ENCODE data around the gene RPL7L1. TPM values are rescaled to one million over a fixed set of nuclear protein-coding genes. Genes with fewer than 3 reads are reported as not detected.
"Not testable (repeated sequence)": the region's sequence is repeated elsewhere in the genome, so short reads cannot be mapped to it uniquely, and the experiment has no call there.

The RPL7L1 gene
- 157 TPM for total RNA-seq

GRCh38 chr6:42879372-42880239, at the start of gene RPL7L1:
TSS of gene RPL7L1 (plus strand) at chr6:42879616. CDS start at chr6:42879911, 295 bp downstream.
- DNase-seq (ENCODE audit: low spot score in 2 of 2) (peak; percentile 49 to 59), FAIRE-seq (no peak)

DNA sequence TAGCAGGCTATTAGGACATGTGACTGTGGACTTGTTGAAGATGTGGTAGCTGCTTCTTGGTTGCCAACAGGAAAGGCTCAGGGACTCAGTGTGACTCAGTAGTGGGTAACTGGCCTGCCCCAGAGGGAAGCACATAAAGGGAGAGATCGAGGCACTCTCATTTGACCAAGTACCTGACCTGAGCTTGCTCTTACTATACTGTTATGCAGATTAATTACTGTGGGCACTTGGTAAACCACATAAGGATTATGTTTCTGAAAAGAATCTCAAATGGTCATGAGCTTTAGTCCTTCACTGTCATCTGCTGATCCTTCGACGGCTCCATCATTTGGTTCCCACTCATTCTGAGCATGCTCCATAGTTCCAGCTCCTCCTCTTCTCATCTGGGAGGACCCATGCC, 48.2 kb upstream of the RPL7L1 start:
- FAIRE-seq (no peak), DNase-seq (ENCODE audit: low spot score in 2 of 2) (no peak)

DNA sequence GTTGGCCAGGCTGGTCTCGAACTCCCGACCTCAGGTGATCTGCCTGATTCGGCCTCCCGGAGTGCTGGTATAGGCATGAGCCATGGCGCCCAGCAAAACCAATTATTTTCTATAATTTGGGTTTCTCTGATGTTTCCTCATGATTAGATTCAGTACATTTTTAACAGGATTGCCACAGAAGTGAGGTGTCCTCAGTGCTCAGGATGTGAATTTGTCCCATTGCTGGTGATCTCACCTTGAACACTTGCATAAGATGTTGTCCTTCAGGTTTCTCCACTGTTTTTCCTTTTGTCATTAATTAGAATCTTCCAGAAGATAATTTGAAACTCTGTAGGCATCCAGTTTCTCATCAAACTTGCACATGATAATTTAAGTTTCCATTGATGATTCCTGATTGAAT, 45.4 kb upstream of the RPL7L1 start:
- FAIRE-seq: no peak

GRCh38 chr6:42841844-42842584, 37.4 kb upstream of the RPL7L1 start:
- FAIRE-seq (no peak), DNase-seq (ENCODE audit: low spot score in 2 of 2) (no peak)

More for the DNA sequence above, 45.4 kb upstream of the RPL7L1 start:
- DNase-seq (ENCODE audit: low spot score in 2 of 2): no peak

DNA sequence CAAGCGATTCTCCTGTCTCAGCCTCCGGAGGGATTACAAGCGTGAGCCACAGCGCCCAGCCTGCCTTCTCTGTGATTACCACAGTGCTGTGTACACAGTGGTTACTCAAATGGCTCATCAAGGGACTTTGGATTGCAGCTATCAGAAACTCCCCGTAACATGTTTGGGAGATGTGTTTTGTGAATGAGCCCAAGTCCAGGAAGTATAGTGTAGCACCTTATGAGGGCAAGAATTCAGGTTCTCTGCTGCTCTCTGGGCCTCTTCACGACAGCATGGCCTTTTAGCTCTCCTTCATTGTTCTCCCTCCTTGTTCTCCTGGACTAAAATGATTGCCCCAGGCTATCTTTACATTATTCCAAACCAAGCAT, 34.1 kb upstream of the RPL7L1 start:
- FAIRE-seq (no peak), DNase-seq (ENCODE audit: low spot score in 2 of 2) (no peak)

- no peak for DNase-seq (ENCODE audit: low spot score in 2 of 2)
- FAIRE-seq: no peak
Measured at GRCh38 chr6:42846505-42846904, 32.9 kb upstream of the RPL7L1 start.

DNA sequence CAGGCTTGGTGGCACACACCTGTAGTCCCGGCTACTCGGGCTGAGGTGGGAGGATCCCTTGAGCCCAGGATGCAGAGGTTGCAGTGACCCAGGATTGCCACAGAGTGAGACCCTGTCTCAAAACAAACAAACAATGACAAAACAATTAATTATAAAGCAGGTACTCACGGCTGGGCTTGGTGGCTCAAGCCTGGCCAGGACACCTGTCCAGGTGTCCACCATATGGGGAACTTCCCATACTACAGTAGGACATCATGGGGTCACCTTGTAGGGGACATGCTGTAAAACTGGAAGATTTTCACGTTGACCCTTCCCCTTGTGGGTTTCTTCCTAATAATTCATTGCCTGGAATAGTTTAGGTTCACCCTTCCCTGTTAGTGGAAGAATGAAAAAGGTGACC, 30.7 kb upstream of the RPL7L1 start:
- DNase-seq (ENCODE audit: low spot score in 2 of 2): no peak
- no peak for FAIRE-seq

GRCh38 chr6:42851599-42851998, 27.8 kb upstream of the RPL7L1 start:
- DNase-seq (ENCODE audit: low spot score in 2 of 2) (no peak), FAIRE-seq (no peak)

GRCh38 chr6:42860036-42860435, 19.4 kb upstream of the RPL7L1 start:
- no peak for DNase-seq (ENCODE audit: low spot score in 2 of 2)
- no peak for FAIRE-seq

DNA sequence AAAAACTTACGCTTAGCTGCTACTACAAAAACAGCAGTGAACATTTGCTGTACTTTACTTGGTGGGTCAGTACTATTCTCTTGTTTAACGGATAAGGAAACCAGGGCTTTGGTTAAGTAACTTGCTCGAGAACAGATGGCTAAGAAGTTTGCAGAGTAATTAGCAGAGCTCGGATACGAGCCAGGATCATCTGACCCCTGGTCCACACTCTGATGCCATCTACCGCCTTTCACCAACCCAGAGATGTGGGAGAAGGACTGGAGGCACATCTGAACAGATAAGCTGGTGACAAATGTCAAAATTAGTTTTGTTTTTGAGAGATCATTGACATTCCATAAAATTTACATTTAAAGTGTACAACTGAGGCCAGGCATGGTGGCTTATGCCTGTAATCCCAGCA, 18.9 kb upstream of the RPL7L1 start:
- FAIRE-seq (no peak), DNase-seq (ENCODE audit: low spot score in 2 of 2) (no peak)

DNA sequence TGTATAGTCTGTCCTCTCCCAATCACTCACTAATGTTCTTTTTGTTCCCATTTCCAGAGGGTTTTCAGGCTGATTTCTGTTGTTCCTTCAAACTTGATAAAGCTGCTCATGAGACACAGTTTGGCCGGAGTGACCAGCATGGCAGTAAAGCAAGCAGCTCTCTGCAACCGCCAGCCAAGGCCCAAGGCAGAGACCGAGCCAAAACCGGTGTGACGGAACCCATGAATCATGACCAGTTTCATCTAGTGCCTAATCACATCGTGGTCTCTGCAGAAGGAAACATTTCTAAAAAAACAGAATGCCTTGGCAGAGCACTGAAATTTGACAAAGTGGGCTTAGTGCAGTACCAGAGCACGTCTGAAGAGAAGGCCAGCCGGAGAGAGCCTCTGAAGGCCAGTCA, 14.8 kb upstream of the RPL7L1 start:
- FAIRE-seq (no peak), DNase-seq (ENCODE audit: low spot score in 2 of 2) (no peak)

- FAIRE-seq: no peak
- DNase-seq (ENCODE audit: low spot score in 2 of 2): no peak
Measured at GRCh38 chr6:42870145-42870936, 9.1 kb upstream of the RPL7L1 start.

DNA sequence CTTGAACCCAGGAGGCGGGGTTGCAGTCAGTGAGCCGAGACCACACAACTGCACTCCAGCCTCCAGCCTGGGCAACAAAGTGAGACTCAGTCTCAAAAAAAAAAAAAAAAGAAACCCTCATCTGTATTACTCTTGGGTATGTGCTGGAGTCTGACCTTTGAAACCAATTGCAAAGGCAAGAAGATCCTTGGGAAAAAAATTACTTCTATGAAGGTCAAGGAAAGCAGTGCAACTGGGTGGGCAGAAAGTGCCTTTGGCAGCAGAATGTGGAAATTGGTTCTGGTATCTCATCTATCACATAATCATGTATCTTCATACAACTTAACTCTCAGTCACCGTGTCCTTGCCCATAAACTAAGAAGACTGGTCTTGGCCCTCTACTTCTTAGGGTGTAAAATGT, 7.7 kb upstream of the RPL7L1 start:
- DNase-seq (ENCODE audit: low spot score in 2 of 2) (no peak), FAIRE-seq (no peak)

DNA sequence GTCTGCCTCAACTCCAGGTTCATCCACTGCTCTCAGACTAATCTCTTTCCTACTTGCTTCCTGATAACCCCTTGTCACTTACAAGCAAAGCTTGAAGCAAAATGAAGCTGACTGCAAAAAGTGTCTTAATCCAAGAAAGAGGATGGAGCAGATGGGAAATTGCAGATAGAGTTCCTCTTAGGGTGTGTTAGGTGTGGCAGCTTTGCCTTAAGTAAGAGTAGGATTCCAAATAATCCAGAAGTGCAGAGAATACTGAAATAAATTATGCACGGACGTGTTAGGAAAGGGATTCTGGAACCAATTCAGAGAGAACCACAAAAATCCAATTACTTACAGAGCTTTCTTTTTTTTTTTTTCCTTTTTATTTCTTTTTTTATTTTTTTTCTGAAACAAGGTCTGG, 6.1 kb upstream of the RPL7L1 start:
- FAIRE-seq: no peak
- DNase-seq (ENCODE audit: low spot score in 2 of 2): no peak

- FAIRE-seq (no peak), DNase-seq (ENCODE audit: low spot score in 2 of 2) (no peak)
Measured at GRCh38 chr6:42877695-42878094, 1.7 kb upstream of the RPL7L1 start.

DNA sequence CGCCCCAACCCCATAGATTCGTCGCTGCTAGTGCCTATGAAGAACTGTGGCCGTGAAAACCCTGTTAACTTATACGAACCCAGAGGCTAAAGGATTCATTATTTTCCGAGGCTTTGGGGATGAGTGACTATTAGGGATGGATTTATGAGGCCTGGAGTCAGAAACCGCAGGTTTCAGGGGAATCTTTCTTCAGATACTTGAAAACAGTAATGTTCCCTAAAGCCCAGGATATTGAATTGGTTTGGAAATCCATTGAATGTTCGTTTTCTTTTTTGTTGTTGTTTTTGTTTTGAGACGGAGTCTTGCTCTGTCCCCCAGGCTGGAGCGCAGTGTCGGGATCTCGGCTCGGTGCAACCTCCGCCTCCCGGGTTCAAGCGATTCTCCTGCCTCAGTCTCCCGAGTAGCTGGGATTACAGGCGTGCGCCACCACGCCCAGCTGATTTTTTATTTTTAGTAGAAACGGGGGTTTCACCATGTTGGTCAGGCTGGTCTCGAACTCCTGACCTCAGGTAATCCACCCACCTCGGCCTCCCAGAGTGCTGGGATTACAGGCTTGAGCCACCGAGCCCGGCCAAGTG, 913 bp downstream of the RPL7L1 start:
- FAIRE-seq; DNase-seq (ENCODE audit: low spot score in 2 of 2): not testable (repeated sequence)

DNA sequence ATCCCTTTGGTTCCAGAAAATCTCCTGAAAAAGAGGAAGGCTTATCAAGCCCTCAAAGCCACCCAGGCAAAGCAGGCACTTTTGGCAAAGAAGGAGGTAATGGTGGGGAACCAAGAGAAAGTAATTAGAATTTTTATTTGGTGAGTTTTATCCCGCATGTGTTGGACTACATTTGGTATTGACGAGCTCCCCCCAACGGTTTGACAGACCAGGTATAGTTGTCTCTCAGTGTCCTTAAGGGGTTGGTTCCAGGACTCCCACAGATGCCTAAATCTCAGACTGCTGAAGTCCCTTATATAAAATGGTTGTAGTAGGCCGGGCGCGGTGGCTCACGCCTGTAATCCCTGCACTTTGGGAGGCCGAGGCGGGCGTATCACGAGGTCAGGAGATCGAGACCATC, 1.5 kb downstream of the RPL7L1 start:
- FAIRE-seq; DNase-seq (ENCODE audit: low spot score in 2 of 2): not testable (repeated sequence)

- no peak for FAIRE-seq
Measured at GRCh38 chr6:42885702-42886101, 6.3 kb downstream of the RPL7L1 start.

DNA sequence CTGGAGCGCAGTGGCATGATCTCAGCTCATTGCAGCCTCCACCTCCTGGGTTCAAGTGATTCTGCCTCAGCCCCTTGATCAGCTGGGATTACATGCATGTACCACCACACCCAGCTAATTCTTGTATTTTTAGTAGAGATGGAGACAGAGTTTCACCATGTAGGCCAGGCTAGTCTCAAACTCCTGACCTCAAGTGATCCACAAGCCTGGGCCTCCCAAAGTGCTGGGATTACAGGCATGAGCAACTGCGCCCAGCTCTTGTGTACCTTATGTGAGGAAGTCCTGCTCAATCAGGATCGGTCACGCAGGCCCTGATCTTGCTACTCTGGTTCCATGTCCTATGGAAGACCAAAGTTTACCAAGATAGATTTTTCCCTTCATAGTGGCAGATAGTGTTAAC, 8.8 kb downstream of the RPL7L1 start:
- not testable (repeated sequence) for FAIRE-seq; DNase-seq (ENCODE audit: low spot score in 2 of 2)

More at GRCh38 chr6:42885702-42886101, 6.3 kb downstream of the RPL7L1 start:
- DNase-seq (ENCODE audit: low spot score in 2 of 2): no peak

GRCh38 chr6:42889815-42890214, 10.4 kb downstream of the RPL7L1 start:
- DNase-seq (ENCODE audit: low spot score in 2 of 2): no peak
- no peak for FAIRE-seq
